Suprapubic skin (tissue), 4 donors: Measurements from ENCODE around the gene CACNG6.

Experiments
- EP300 ChIP-seq: sonication (generic); formaldehyde crosslinking; IDR thresholded peaks from one replicate; pipeline ENCODE4 v1.6.1; 2017; ENCODE audit warnings: antibody characterized with exemption
- POLR2A ChIP-seq, 2 donors: fragments of 450-650 bp; IDR thresholded peaks; one replicate each; pipeline ENCODE4 v1.6.1; 2017; ENCODE audit warnings: antibody characterized with exemption in 2 of 2, mild to moderate bottlenecking in 2 of 2, moderate library complexity in 2 of 2
- POLR2AphosphoS5 ChIP-seq, 3 donors: sonication (generic); formaldehyde crosslinking; IDR thresholded peaks; one replicate each; pipeline ENCODE4 v1.6.1; 2017; ENCODE audit warnings: antibody characterized with exemption in 3 of 3
- TF ChIP-seq, protein P1 (sequence below), 2 donors: fragments of 200-600 bp in 1 of 2; fragments of 450-650 bp in 1 of 2; sonication (generic) in 1 of 2; IDR thresholded peaks; one replicate each; pipeline ENCODE4 v1.5.1; 2016 to 2019; ENCODE audit warnings: antibody characterized with exemption in 2 of 2, mild to moderate bottlenecking in 1 of 2, moderate library complexity in 1 of 2

DNA sequence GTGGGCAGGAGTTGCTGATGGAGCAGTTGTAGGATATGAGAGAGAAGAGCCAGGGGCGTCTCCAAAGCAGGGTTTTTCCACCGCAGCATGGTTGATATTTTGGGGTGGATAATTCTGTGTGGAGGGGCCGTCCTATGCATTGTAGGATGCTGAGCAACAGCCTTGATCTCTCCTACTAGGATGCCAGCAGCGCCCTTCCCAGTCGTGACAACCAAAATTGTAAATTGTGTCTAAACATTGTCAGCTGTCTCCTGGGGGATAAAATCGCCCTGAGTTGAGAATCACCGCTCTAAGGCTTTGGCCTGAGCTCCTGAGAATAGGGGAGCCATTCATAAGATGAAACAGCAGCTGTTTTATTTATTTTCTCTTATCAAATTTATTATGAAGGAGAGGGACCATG, 24.5 kb upstream of the CACNG6 start:
- TF ChIP-seq, protein P1, sequence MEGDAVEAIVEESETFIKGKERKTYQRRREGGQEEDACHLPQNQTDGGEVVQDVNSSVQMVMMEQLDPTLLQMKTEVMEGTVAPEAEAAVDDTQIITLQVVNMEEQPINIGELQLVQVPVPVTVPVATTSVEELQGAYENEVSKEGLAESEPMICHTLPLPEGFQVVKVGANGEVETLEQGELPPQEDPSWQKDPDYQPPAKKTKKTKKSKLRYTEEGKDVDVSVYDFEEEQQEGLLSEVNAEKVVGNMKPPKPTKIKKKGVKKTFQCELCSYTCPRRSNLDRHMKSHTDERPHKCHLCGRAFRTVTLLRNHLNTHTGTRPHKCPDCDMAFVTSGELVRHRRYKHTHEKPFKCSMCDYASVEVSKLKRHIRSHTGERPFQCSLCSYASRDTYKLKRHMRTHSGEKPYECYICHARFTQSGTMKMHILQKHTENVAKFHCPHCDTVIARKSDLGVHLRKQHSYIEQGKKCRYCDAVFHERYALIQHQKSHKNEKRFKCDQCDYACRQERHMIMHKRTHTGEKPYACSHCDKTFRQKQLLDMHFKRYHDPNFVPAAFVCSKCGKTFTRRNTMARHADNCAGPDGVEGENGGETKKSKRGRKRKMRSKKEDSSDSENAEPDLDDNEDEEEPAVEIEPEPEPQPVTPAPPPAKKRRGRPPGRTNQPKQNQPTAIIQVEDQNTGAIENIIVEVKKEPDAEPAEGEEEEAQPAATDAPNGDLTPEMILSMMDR (IDR thresholded peaks at IDR 0.05), result no peak
- TF ChIP-seq EP300 (no peak), POLR2A (IDR thresholded peaks at IDR 0.05) (no peak), POLR2AphosphoS5 (IDR thresholded peaks at IDR 0.05) (no peak)
